ENCODE data around the gene PID1. TPM values are rescaled to one million over a fixed set of nuclear protein-coding genes. Genes with fewer than 3 reads are reported as not detected.

PID1 gene
- total and polyA plus RNA-seq, 3 donors from 2014 or later = 8.1 to 15.5 (median 14.8) TPM

- no peaks in the 10 kb centered on the region for H3K36me3 ChIP-seq (ENCODE audit: low read depth, missing control alignments)
- no peak overlapping the region for H3K27ac ChIP-seq
- H3K9me3 ChIP-seq = no peaks in the 10 kb centered on the region
- intact Hi-C loops (cut with DNase I; ENCODE audit: low total_unique reads) = no loop called here
- H3K27me3 ChIP-seq = no peaks in the 10 kb centered on the region
- DNase-seq = no peak
- H3K4me1 ChIP-seq = peaks cover 5% of the 10 kb centered on the region
- H3K4me3 ChIP-seq = no peak overlapping the region
- no peak for TF ChIP-seq POLR2A (IDR thresholded peaks at IDR 0.05)
- TF ChIP-seq, protein P1, sequence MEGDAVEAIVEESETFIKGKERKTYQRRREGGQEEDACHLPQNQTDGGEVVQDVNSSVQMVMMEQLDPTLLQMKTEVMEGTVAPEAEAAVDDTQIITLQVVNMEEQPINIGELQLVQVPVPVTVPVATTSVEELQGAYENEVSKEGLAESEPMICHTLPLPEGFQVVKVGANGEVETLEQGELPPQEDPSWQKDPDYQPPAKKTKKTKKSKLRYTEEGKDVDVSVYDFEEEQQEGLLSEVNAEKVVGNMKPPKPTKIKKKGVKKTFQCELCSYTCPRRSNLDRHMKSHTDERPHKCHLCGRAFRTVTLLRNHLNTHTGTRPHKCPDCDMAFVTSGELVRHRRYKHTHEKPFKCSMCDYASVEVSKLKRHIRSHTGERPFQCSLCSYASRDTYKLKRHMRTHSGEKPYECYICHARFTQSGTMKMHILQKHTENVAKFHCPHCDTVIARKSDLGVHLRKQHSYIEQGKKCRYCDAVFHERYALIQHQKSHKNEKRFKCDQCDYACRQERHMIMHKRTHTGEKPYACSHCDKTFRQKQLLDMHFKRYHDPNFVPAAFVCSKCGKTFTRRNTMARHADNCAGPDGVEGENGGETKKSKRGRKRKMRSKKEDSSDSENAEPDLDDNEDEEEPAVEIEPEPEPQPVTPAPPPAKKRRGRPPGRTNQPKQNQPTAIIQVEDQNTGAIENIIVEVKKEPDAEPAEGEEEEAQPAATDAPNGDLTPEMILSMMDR (IDR thresholded peaks at IDR 0.05) = no peak
Observed at GRCh38 chr2:229181641-229182040, 89.4 kb downstream of the PID1 start.

DNA sequence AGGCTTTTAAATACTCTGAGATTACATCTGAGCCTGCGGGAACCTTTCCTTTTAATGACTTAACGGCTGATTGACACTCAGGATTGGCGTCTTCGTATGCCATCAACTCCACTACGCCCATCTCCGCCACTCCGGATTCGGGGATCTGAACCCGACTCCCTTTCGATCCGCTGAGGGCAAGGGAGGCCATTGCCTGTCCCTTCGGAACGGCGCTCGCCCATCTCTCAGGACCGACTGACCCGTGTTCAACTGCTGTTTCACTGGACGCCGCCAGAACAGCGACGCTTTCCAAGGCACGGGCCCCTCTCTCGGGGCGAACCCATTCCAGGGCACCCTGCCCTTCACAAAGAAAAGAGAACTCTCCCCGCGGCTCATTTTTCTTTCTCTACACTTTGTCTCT, 90.4 kb downstream of the PID1 start:
- no peaks in the 10 kb centered on the region for H3K27me3 ChIP-seq
- DNase-seq = no peak
- H3K4me1 ChIP-seq = peaks cover 5% of the 10 kb centered on the region
- WGBS, 2 donors = 83 to 89% methylated on average over 25 to 26 of the region's 26 CpGs
- no peak overlapping the region for H3K4me3 ChIP-seq
- intact Hi-C loops (cut with DNase I; ENCODE audit: low total_unique reads) = no loop called here
- H3K9me3 ChIP-seq = no peaks in the 10 kb centered on the region
- no peaks in the 10 kb centered on the region for H3K36me3 ChIP-seq (ENCODE audit: low read depth, missing control alignments)
- TF ChIP-seq, protein P1 (IDR thresholded peaks at IDR 0.05) = no peak
- no peak for TF ChIP-seq POLR2A (IDR thresholded peaks at IDR 0.05)
- no peak overlapping the region for H3K27ac ChIP-seq

- intact Hi-C loops (cut with DNase I; ENCODE audit: low total_unique reads) = no loop called here
- no peak for TF ChIP-seq POLR2A (IDR thresholded peaks at IDR 0.05)
- TF ChIP-seq, protein P1 (IDR thresholded peaks at IDR 0.05) = no peak
- DNase-seq = peak; percentile 25
- Histone ChIP-seq H3K27ac (peak overlapping the region in 1 of 2 donors; percentile 41), H3K4me3 (no peak overlapping the region), H3K36me3 (ENCODE audit: low read depth, missing control alignments) (no peaks in the 10 kb centered on the region), H3K27me3 (no peaks in the 10 kb centered on the region), H3K4me1 (peaks cover 5% of the 10 kb centered on the region), H3K9me3 (no peaks in the 10 kb centered on the region)
- 18 to 30% methylated on average over 4 of the region's 4 CpGs for WGBS, 2 donors
Observed at GRCh38 chr2:229179628-229180027, 91.5 kb downstream of the PID1 start.

- Histone ChIP-seq H3K4me1 (peaks cover 5% of the 10 kb centered on the region), H3K27me3 (no peaks in the 10 kb centered on the region), H3K9me3 (no peaks in the 10 kb centered on the region), H3K27ac (peak overlapping the region in 1 of 2 donors; percentile 41), H3K4me3 (no peak overlapping the region), H3K36me3 (ENCODE audit: low read depth, missing control alignments) (no peaks in the 10 kb centered on the region)
- no peak for TF ChIP-seq POLR2A (IDR thresholded peaks at IDR 0.05)
- TF ChIP-seq, protein P1 (IDR thresholded peaks at IDR 0.05) = no peak
- 58 to 70% methylated on average over 5 of the region's 5 CpGs for WGBS, 2 donors
- intact Hi-C loops (cut with DNase I; ENCODE audit: low total_unique reads) = no loop called here
- no peak for DNase-seq
Observed at GRCh38 chr2:229178706-229179105, 92.4 kb downstream of the PID1 start.

- 66 to 67% methylated on average over 3 of the region's 3 CpGs for WGBS, 2 donors
- no peak for TF ChIP-seq POLR2A (IDR thresholded peaks at IDR 0.05)
- TF ChIP-seq, protein P1 (IDR thresholded peaks at IDR 0.05) = no peak
- Histone ChIP-seq H3K27me3 (no peaks in the 10 kb centered on the region), H3K4me3 (no peak overlapping the region), H3K4me1 (peaks cover 5% of the 10 kb centered on the region), H3K36me3 (ENCODE audit: low read depth, missing control alignments) (no peaks in the 10 kb centered on the region), H3K27ac (peak overlapping the region in 1 of 2 donors; percentile 41), H3K9me3 (no peaks in the 10 kb centered on the region)
- DNase-seq = no peak
- intact Hi-C loops (cut with DNase I; ENCODE audit: low total_unique reads) = no loop called here
Observed at GRCh38 chr2:229178117-229178516, 93.0 kb downstream of the PID1 start.
